Body of pancreas (tissue), 4 donors: ENCODE results near the gene IPO4. TPM values are rescaled to one million over a fixed set of nuclear protein-coding genes. Genes with fewer than 3 reads are reported as not detected.

Experiments used
- ATAC-seq: fragments of 150-250 bp; one replicate; pipeline ENCODE4 v1.9.1; 2016
- DNase-seq, 4 donors: peaks; one replicate each; pipeline ENCODE4 v3.0.0-alpha.2; 2019
- H3K27ac ChIP-seq, 4 donors: fragments of 200-600 bp; sonication (generic); 1 replicate in 3 of 4; 2 replicates in 1 of 4; pipeline versions ENCODE4 v1.5.1 to v1.6.1; 2016 to 2019; ENCODE audit warnings: mild to moderate bottlenecking in 1 of 4, mixed read lengths in 1 of 4, moderate library complexity in 1 of 4
- H3K27me3 ChIP-seq, 2 donors: fragments of 200-600 bp; sonication (generic); one replicate each; pipeline ENCODE4 v1.6.0; 2016; ENCODE audit warnings: mild to moderate bottlenecking in 1 of 2
- H3K36me3 ChIP-seq, 2 donors: fragments of 200-600 bp; sonication (generic); replicated peaks in 1 of 2; 2 replicates each; pipeline ENCODE4 v1.5.1; 2016; ENCODE audit warnings: low read depth in 2 of 2; ENCODE audit not compliant: insufficient read depth in 1 of 2
- H3K4me1 ChIP-seq: fragments of 200-600 bp; sonication (generic); one replicate; pipeline ENCODE4 v1.6.0; 2016
- H3K4me3 ChIP-seq, 2 donors: fragments of 200-600 bp; sonication (generic); 1 replicate in 1 of 2; 2 replicates in 1 of 2; pipeline ENCODE4 v1.5.1; 2016 to 2019
- H3K9me3 ChIP-seq, 3 donors: fragments of 200-600 bp; sonication (generic); 1 replicate in 2 of 3; 2 replicates in 1 of 3; pipeline ENCODE4 v1.5.1; 2016
- CTCF ChIP-seq, 7 experiments: fragments of 450-650 bp in 4 of 7; fragments of 200-600 bp in 3 of 7; sonication (generic) in 3 of 7; IDR thresholded peaks; one replicate each; pipeline ENCODE4 v1.5.1; 2016 to 2019; ENCODE audit warnings: antibody characterized with exemption in 7 of 7
- POLR2A ChIP-seq, 3 donors: fragments of 450-650 bp; IDR thresholded peaks; one replicate each; pipeline ENCODE4 v1.6.1; 2016; ENCODE audit warnings: antibody characterized with exemption in 3 of 3, mild to moderate bottlenecking in 2 of 3
- WGBS, 2 donors: methylation state at CpG; one replicate each; pipeline ENCODE4 v1.1.5; 2017; 5-methylcytosine and 5-hydroxymethylcytosine counted together
- intact Hi-C: fragments of 100-400 bp; cut with DNase I; formaldehyde crosslinking; loops from one replicate; pipeline ENCODE4 v1.15.1; 2023
- total RNA-seq, 2 donors: library from RNA; depleted of rRNA; stranded (reverse); fragments of >200 nt; gene quantifications; one replicate each; pipeline ENCODE4 v1.1.0, GENCODE V29; 2016

The IPO4 gene
- total RNA-seq, 2 donors from 2014 or later = 30.4 to 73.5 TPM

GRCh38 chr14:24177041-24177825 is 11.4 kb downstream of the IPO4 start:
- no peaks in the 10 kb centered on the region for H3K4me1 ChIP-seq
- no peak for DNase-seq
- no peak for ATAC-seq
- H3K27ac ChIP-seq = no peak overlapping the region
- H3K4me3 ChIP-seq = no peak overlapping the region
- peaks cover 5 to 12% of the 10 kb centered on the region in 2 donors for H3K36me3 ChIP-seq
- TF ChIP-seq POLR2A (IDR thresholded peaks at IDR 0.05) = no peak
- TF ChIP-seq CTCF (IDR thresholded peaks at IDR 0.05) = no peak
- 86 to 88% methylated on average over 11 to 12 of the region's 12 CpGs for WGBS, 2 donors
- no peaks in the 10 kb centered on the region for H3K27me3 ChIP-seq
- no peaks in the 10 kb centered on the region for H3K9me3 ChIP-seq
- intact Hi-C loops = no loop called here

GRCh38 chr14:24176599-24176998 is 12.0 kb downstream of the IPO4 start:
- intact Hi-C loops = no loop called here
- no peak for DNase-seq
- ATAC-seq = no peak
- no peaks in the 10 kb centered on the region for H3K27me3 ChIP-seq
- 94 to 96% methylated on average over 3 to 5 of the region's 5 CpGs for WGBS, 2 donors
- H3K27ac ChIP-seq = no peak overlapping the region
- no peaks in the 10 kb centered on the region for H3K4me1 ChIP-seq
- H3K9me3 ChIP-seq = no peaks in the 10 kb centered on the region
- no peak for TF ChIP-seq CTCF (IDR thresholded peaks at IDR 0.05)
- no peak for TF ChIP-seq POLR2A (IDR thresholded peaks at IDR 0.05)
- H3K4me3 ChIP-seq = no peak overlapping the region
- H3K36me3 ChIP-seq = peaks cover 5 to 12% of the 10 kb centered on the region in 2 donors

- DNase-seq = no peak
- 76 to 87% methylated on average over 17 to 20 of the region's 20 CpGs for WGBS, 2 donors
These were observed 15.7 kb downstream of the IPO4 start for GRCh38 chr14:24172871-24173281.

GRCh38 chr14:24172261-24172860 is 16.3 kb downstream of the IPO4 start:
- H3K4me1 ChIP-seq = no peaks in the 10 kb centered on the region
- no peak overlapping the region for H3K4me3 ChIP-seq
- ATAC-seq (no peak), DNase-seq (no peak)
- intact Hi-C loops = no loop called here
- no peak for TF ChIP-seq POLR2A (IDR thresholded peaks at IDR 0.05)
- no peak for TF ChIP-seq CTCF (IDR thresholded peaks at IDR 0.05)
- H3K36me3 ChIP-seq = peaks cover 0 to 2% of the 10 kb centered on the region in 2 donors
- WGBS, 2 donors = 58 to 70% methylated on average over 21 to 30 of the region's 30 CpGs
- no peaks in the 10 kb centered on the region for H3K9me3 ChIP-seq
- H3K27ac ChIP-seq = peak overlapping the region in 1 of 4 donors; percentile 5
- no peaks in the 10 kb centered on the region for H3K27me3 ChIP-seq

More at GRCh38 chr14:24172871-24173281, 15.7 kb downstream of the IPO4 start:
- no peaks in the 10 kb centered on the region for H3K27me3 ChIP-seq
- intact Hi-C loops = no loop called here
- no peak overlapping the region for H3K4me3 ChIP-seq
- TF ChIP-seq POLR2A (IDR thresholded peaks at IDR 0.05) (no peak), CTCF (IDR thresholded peaks at IDR 0.05) (no peak)
- no peak for ATAC-seq
- no peaks in the 10 kb centered on the region for H3K4me1 ChIP-seq
- H3K36me3 ChIP-seq = no peaks in the 10 kb centered on the region
- H3K27ac ChIP-seq = no peak overlapping the region
- H3K9me3 ChIP-seq = no peaks in the 10 kb centered on the region
